HG03097 (cell line): ENCODE measurements around the gene HLA-A.
A peak's percentile ranks its signal among the peaks of the same experiment; 100 is the strongest.
"Not testable (repeated sequence)": the region's sequence is repeated elsewhere in the genome, so short reads cannot be mapped to it uniquely, and the experiment has no call there.

ENCODE experiments used
- ATAC-seq: cut with Tn5 transposase; IDR thresholded peaks from one replicate; pipeline ENCODE4 v1.9.1; 2021; ENCODE audit not compliant: unreplicated experiment, low FRiP score

HLA-A gene

DNA sequence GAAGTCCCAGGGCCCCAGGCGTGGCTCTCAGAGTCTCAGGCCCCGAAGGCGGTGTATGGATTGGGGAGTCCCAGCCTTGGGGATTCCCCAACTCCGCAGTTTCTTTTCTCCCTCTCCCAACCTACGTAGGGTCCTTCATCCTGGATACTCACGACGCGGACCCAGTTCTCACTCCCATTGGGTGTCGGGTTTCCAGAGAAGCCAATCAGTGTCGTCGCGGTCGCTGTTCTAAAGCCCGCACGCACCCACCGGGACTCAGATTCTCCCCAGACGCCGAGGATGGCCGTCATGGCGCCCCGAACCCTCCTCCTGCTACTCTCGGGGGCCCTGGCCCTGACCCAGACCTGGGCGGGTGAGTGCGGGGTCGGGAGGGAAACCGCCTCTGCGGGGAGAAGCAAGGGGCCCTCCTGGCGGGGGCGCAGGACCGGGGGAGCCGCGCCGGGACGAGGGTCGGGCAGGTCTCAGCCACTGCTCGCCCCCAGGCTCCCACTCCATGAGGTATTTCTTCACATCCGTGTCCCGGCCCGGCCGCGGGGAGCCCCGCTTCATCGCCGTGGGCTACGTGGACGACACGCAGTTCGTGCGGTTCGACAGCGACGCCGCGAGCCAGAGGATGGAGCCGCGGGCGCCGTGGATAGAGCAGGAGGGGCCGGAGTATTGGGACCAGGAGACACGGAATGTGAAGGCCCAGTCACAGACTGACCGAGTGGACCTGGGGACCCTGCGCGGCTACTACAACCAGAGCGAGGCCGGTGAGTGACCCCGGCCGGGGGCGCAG lies at the start of gene HLA-A:
Gene HLA-A (plus strand): TSS at position 258 of the 778 bp plus-strand sequence. CDS start 22 bp downstream, at position 280.
- peak; percentile 90 for ATAC-seq

- ATAC-seq, result no peak
These were observed 49.6 kb upstream of the HLA-A start for GRCh38 chr6:29892696-29893095.

DNA sequence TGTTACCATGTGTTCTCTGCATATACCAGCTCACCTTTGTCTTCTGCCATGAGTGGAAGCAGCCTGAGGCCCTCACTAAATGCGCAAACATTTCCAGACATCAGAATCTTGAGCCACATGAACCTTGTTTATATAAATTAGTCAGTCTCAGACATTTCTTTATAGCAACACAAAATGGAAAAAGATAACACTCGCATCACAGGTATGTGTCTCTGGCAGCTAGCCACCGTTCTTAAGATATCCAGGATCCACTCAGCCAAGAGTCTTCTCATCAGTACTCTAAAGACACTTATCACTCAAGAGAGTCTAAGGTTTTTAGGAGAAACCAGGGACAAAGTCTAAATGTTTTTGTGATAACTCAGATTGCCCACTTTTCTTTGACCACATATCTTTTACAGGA lies 43.1 kb upstream of the HLA-A start:
- no peak for ATAC-seq

GRCh38 chr6:29905286-29905685 lies 37.0 kb upstream of the HLA-A start:
- ATAC-seq, result no peak

- no peak for ATAC-seq
These were observed 34.5 kb upstream of the HLA-A start for GRCh38 chr6:29907637-29908340.

GRCh38 chr6:29908341-29908662 lies 34.0 kb upstream of the HLA-A start:
- no peak for ATAC-seq

- ATAC-seq, result no peak
These were observed 33.6 kb upstream of the HLA-A start for GRCh38 chr6:29908710-29909109.

DNA sequence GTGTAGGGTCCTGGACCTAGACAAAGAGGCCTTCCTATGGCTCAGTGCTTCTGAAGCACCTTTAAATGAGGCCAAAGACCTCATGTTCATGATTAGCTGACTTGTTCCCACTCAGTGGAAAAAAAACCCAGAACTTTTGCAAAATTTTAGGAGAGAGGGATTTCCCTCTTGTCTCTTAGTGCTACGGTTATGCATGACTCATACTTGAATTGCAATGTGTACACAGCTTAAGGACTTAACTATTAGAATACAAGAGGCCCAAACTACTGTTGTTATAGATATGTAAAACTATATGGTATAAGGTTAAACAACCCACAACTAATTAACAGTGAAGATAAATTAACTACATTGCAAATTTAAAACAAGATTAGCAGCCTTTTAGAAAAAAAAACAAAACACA lies 32.3 kb upstream of the HLA-A start:
- no peak for ATAC-seq

- no peak for ATAC-seq
These were observed 29.5 kb upstream of the HLA-A start for GRCh38 chr6:29912840-29913239.

- no peak for ATAC-seq
These were observed 25.6 kb upstream of the HLA-A start for GRCh38 chr6:29916741-29917140.

GRCh38 chr6:29917857-29918256 lies 24.5 kb upstream of the HLA-A start:
- ATAC-seq, result no peak

DNA sequence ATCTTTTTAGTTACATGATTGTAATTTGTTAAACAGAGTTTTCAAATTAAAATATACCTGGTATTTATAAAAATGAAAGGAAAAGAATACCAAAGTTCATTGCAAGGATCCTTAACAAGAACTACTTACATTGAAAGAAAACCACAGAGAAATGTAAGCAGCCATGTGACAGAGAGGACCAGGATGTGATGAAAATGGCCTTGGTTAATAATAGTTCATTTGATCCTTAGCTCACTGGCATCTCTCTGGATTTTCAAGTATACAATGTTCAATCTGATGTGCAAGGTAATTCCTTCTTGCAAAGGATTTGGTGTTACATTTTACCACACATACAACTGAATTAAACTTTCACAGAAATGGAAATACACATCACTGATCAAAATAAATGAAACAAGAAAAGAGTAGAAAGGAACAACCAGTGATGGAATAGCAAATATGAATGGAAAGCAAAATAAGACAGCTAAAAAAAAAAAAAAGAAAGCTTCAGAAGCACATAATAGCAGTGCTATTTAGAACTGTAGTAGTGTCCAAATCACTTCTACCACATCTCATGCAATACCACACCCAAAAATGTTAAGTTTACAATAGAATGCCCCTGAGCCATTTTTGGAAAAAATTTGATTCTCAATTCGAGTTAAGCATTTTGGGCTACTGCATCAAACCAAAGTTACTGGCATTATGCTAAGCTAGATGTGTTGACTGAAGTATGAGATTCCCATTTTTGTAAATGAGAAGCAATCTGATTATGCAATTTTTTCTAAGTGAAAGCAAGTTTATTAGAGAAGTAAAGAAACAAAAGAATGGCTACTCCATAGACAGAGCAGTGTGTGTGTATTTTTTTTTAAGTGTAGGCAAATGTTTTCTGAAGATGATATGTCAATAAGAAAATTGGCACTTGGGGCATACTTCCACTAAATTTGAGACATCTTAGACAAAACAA lies 22.6 kb upstream of the HLA-A start:
- no peak for ATAC-seq

DNA sequence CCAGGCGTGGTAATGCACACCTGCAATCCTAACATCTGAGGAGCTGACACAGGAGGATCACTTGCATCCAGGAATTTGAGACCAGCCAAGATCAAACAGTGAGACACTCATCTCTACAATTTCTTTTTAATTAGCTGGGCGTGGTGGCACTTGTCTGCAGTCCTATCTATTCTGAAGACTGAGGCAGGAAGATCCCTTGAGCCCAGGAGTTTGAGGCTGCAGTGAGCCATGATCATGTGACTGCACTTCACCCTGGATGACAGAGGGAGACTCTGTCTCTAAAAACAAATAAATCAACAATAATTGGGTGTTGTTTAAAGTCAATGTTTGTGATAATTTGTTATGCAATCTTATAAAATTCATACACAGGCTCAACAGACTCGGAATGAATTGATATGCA lies 18.0 kb upstream of the HLA-A start:
- ATAC-seq, result no peak

- ATAC-seq, result no peak
These were observed 17.6 kb upstream of the HLA-A start for GRCh38 chr6:29924731-29925130.

GRCh38 chr6:29925321-29925720 lies 17.0 kb upstream of the HLA-A start:
- no peak for ATAC-seq

DNA sequence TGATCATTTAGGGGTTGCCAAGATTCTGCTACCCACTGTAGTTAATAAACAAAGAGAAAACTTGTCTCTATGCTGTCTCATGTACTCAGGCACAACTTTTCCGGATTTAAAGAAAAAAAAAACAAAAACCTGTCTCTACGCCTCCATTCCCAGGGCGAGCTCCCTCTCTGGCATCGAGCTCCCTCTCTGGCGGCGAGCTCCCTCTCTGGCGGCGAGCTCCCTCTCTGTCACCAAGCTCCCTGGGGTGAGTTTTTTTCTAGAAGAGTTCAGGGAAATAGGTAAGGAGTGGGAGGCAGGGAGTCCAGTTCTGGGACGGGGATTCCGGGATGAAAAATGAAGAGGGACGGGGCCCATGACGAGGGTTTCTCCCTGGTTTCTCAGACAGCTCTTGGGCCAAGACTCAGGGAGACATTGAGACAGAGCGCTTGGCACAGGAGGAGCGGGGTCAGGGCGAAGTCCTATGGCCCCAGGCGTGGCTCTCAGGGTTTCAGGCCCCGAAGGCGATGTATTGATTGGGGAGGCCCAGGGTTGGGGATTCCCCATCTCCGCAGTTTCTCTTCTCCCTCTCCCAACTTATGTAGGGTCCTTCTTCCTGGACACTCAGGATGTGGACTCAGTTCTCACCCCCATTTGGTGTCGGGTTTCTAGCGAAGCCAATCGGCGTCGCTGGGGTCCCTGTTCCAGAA lies 16.5 kb upstream of the HLA-A start:
- ATAC-seq, result peak; percentile 13

GRCh38 chr6:29926413-29927274 lies 15.7 kb upstream of the HLA-A start:
- peak; percentile 62 for ATAC-seq

DNA sequence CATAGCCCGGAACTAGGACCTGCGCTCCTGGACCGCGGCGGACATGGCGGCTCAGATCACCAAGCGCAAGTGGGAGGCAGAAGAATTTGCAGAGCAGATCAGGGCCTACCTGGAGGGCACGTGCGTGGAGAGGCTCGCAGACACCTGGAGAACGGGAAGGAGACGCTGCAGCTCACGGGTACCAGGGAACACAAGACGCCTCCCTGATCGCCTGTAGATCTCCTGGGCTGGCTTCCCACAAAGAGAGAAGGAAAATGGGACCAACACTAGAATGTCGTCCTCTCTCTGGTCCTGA lies 15.1 kb upstream of the HLA-A start:
- no peak for ATAC-seq

GRCh38 chr6:29927841-29928388 lies 14.4 kb upstream of the HLA-A start:
- ATAC-seq, result no peak

- not testable (repeated sequence) for ATAC-seq
These were observed 12.3 kb upstream of the HLA-A start for GRCh38 chr6:29930047-29930446.
